HG03520 (cell line): Measurements from ENCODE around the gene ZNF780B.

ENCODE experiments used
- ATAC-seq: cut with Tn5 transposase; IDR thresholded peaks from one replicate; pipeline ENCODE4 v1.9.1; 2021; ENCODE audit warnings: mild to moderate bottlenecking, moderate library complexity; ENCODE audit not compliant: unreplicated experiment

ZNF780B gene

DNA sequence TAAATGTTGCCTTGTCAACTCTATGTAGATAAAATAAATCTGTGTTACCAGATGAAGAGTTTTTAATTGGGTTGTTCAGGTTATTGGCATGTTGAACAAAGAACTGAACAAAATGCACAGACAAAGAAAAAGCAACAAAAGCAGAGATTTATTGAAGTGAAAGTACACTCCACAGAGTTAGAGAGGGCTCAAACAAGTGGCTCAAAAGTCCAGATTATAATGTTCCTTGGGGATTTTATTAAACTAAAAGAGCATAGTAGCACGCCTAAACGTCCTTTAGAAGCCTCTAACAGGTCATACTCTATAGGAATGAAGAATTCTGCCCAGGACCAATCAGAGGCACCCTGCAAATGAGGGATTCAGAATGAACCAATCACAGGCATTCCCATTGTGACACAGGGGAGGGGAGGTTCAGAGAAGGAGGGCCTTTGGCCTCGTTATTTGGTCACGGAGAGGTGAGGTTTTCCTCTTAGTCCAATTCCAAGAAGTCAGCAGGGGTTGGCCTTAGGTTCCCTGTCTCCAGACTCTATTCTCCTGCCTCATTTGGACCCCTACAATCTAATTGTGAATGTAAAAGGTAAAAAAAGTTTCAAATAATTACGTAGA is 72.2 kb downstream of the ZNF780B start:
- no peak for ATAC-seq

DNA sequence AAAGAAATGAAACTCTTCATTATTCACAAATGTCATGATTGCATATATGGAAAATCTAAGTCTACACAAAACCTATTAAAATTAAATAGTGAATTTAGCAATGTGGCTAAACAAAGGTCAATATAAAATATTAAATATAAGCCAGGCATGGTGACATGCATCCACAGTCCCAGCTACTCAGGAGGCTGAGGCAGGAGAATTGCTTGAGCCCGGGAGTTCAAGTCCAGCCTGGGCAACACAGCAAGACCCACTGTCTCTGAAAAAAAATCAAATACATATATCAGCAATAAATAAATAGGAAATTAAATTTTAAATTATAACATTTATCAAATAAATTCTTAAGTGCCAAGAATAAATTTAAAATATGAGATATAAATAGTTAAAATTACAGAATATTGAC is 73.1 kb downstream of the ZNF780B start:
- ATAC-seq = no peak
